ENCODE results near the gene ATP6AP1. TPM values are rescaled to one million over a fixed set of nuclear protein-coding genes. Genes with fewer than 3 reads are reported as not detected.

Gene ATP6AP1
- total and polyA plus RNA-seq, 2 of the 13 experiments (the other 11 are each of a cell fraction or from before 2014, with no cell fraction given): 56.7 to 110 TPM

DNA sequence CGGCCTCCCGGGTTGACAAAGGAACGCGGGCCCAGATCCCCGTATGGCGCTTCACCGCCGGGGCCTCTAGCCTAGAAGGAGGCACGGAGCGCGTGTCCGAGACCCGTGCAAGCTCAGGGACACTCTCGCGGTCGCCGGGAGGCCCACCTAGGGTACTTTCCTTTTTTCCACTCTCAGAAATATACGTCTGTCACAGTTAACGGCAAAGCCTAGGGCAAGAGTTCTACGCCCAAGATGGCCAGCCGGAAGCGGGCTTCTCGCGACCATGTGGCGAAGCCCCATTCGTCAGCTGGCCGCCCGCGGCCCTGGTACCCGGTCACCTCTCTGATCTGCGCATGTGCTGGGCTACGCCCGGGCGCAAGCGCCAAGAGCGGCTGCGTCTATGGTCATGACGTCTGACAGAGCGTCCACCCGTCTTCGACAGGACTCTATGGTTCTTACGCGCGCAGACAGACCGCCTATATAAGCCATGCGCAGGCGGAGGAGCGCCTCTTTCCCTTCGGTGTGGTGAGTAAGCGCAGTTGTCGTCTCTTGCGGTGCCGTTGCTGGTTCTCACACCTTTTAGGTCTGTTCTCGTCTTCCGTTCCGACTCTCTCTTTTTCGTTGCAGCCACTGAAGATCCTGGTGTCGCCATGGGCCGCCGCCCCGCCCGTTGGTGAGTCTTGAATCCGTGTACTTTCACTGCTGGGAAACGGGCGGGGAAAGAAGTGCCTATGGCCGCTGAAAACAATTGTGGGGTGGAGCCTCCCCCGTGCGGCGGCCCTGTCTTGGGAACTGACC, 30.4 kb upstream of the ATP6AP1 start, which contains the start of gene RPL10 (continued):
- no peak for TF ChIP-seq MTERF4 (CRISPR knock-in tag; IDR thresholded peaks at IDR 0.05)
- no peak for TF ChIP-seq ZNF710 (CRISPR knock-in tag; IDR thresholded peaks at IDR 0.05; ENCODE audit: borderline replicate concordance)
- TF ChIP-seq RAD21 (CRISPR knock-in tag; IDR thresholded peaks at IDR 0.05): no peak
- no peak for TF ChIP-seq ZNF260 (CRISPR knock-in tag; IDR thresholded peaks at IDR 0.05; ENCODE audit: borderline replicate concordance, low read depth)
- no peak for TF ChIP-seq SP1 (IDR thresholded peaks at IDR 0.05)
- TF ChIP-seq SP1 (CRISPR knock-in tag; IDR thresholded peaks at IDR 0.05): peak; percentile 33; the same call in 1 of the 2 replicates
- no peak for TF ChIP-seq NFE2 (CRISPR knock-in tag; IDR thresholded peaks at IDR 0.05)
- no peak for TF ChIP-seq ZNF83 (CRISPR knock-in tag; IDR thresholded peaks at IDR 0.05; ENCODE audit: borderline replicate concordance)
- TF ChIP-seq CEBPG (CRISPR knock-in tag; IDR thresholded peaks at IDR 0.05): 0 out of 2 replicates have a peak, but pooled peaks have one; percentile 2
- TF ChIP-seq POGZ (CRISPR knock-in tag; IDR thresholded peaks at IDR 0.05): no peak
- TF ChIP-seq TAF1 (CRISPR knock-in tag; IDR thresholded peaks at IDR 0.05): peak; percentile 95
- no peak for TF ChIP-seq ESRRA (CRISPR knock-in tag; IDR thresholded peaks at IDR 0.05; ENCODE audit: low read depth)
- TF ChIP-seq MYNN (CRISPR knock-in tag; IDR thresholded peaks at IDR 0.05; ENCODE audit: low read depth): no peak
- TF ChIP-seq, protein P1, sequence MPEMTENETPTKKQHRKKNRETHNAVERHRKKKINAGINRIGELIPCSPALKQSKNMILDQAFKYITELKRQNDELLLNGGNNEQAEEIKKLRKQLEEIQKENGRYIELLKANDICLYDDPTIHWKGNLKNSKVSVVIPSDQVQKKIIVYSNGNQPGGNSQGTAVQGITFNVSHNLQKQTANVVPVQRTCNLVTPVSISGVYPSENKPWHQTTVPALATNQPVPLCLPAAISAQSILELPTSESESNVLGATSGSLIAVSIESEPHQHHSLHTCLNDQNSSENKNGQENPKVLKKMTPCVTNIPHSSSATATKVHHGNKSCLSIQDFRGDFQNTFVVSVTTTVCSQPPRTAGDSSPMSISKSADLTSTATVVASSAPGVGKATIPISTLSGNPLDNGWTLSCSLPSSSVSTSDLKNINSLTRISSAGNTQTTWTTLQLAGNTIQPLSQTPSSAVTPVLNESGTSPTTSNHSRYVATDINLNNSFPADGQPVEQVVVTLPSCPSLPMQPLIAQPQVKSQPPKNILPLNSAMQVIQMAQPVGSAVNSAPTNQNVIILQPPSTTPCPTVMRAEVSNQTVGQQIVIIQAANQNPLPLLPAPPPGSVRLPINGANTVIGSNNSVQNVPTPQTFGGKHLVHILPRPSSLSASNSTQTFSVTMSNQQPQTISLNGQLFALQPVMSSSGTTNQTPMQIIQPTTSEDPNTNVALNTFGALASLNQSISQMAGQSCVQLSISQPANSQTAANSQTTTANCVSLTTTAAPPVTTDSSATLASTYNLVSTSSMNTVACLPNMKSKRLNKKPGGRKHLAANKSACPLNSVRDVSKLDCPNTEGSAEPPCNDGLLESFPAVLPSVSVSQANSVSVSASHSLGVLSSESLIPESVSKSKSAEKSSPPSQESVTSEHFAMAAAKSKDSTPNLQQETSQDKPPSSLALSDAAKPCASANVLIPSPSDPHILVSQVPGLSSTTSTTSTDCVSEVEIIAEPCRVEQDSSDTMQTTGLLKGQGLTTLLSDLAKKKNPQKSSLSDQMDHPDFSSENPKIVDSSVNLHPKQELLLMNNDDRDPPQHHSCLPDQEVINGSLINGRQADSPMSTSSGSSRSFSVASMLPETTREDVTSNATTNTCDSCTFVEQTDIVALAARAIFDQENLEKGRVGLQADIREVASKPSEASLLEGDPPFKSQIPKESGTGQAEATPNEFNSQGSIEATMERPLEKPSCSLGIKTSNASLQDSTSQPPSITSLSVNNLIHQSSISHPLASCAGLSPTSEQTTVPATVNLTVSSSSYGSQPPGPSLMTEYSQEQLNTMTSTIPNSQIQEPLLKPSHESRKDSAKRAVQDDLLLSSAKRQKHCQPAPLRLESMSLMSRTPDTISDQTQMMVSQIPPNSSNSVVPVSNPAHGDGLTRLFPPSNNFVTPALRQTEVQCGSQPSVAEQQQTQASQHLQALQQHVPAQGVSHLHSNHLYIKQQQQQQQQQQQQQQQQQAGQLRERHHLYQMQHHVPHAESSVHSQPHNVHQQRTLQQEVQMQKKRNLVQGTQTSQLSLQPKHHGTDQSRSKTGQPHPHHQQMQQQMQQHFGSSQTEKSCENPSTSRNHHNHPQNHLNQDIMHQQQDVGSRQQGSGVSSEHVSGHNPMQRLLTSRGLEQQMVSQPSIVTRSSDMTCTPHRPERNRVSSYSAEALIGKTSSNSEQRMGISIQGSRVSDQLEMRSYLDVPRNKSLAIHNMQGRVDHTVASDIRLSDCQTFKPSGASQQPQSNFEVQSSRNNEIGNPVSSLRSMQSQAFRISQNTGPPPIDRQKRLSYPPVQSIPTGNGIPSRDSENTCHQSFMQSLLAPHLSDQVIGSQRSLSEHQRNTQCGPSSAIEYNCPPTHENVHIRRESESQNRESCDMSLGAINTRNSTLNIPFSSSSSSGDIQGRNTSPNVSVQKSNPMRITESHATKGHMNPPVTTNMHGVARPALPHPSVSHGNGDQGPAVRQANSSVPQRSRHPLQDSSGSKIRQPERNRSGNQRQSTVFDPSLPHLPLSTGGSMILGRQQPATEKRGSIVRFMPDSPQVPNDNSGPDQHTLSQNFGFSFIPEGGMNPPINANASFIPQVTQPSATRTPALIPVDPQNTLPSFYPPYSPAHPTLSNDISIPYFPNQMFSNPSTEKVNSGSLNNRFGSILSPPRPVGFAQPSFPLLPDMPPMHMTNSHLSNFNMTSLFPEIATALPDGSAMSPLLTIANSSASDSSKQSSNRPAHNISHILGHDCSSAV (CRISPR knock-in tag; IDR thresholded peaks at IDR 0.05; ENCODE audit: borderline replicate concordance): 0 out of 2 replicates have a peak, but pooled peaks have one; percentile 49
- TF ChIP-seq KDM2A (CRISPR knock-in tag; IDR thresholded peaks at IDR 0.05; ENCODE audit: borderline replicate concordance, low read depth): no peak
- TF ChIP-seq SMARCC2 (IDR thresholded peaks at IDR 0.05): no peak
- TF ChIP-seq, protein P2, sequence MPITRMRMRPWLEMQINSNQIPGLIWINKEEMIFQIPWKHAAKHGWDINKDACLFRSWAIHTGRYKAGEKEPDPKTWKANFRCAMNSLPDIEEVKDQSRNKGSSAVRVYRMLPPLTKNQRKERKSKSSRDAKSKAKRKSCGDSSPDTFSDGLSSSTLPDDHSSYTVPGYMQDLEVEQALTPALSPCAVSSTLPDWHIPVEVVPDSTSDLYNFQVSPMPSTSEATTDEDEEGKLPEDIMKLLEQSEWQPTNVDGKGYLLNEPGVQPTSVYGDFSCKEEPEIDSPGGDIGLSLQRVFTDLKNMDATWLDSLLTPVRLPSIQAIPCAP (CRISPR knock-in tag; IDR thresholded peaks at IDR 0.05; ENCODE audit: low read depth): no peak
- peak; percentile 63 for TF ChIP-seq KLF11 (CRISPR knock-in tag; IDR thresholded peaks at IDR 0.05)
